HG02973 (cell line): ENCODE measurements around the gene NAPG.
"Not testable (repeated sequence)": the region's sequence is repeated elsewhere in the genome, so short reads cannot be mapped to it uniquely, and the experiment has no call there.

Experiments
- ATAC-seq: cut with Tn5 transposase; IDR thresholded peaks from one replicate; pipeline ENCODE4 v1.9.1; 2021; ENCODE audit warnings: moderate library complexity; ENCODE audit not compliant: unreplicated experiment

Gene NAPG

DNA sequence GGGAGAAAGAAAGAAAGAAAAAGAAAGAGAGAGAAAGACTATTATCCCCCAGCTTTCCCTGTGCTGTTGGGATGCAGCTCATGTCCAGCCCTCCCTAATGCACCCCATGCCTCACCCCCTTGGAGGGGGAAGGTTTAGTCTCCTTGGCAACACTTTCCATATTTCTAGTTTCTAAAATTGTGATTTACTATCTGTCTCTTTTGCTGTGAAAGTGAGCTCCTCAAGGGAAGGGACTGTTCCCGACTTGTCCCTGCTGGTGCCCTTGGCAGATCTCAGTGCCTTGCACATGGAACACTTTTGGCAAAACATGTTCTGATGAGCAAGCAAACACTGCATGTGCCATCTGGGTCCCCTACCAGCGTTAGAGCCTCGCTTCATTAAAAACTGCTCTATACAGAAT is 11.7 kb upstream of the NAPG start:
- no peak for ATAC-seq

DNA sequence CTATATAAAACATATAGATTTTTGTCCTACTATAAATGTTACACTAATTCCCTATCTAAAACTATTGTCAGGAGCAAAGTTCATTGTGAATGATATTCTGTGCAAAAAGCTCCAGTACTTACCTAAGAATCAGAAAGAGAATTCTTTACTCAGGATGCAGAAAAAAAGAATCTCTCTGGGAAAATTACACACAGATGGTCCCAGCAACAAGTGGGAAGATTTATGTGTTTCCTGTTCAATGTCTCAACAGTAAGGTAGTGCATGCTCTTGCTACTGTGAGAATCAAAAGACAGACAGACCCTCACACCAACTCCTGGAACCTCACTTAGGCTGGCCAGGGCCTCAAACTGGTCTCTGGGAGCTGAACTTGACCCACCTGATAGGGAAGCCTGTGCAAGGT is 11.2 kb upstream of the NAPG start:
- ATAC-seq: no peak

DNA sequence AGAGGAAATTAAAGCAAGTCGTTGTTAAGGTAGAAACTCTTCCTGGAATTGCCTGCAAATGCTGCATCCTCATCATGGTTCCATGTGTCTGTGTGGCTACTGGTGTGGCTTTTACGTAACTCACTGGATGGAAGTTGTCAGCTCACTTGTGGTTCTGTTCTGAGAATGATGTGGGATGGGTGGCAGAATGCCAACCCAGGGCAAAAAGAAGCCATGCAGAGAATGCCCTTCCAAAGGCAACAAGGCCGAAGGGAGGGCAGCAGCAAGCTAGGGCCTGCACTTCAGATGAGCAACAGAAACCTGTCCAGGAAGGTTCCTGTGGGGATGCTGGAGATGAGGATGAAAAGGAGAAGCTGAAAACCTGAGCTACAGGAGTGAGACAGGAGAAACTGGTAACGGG is 10.4 kb upstream of the NAPG start:
- no peak for ATAC-seq

DNA sequence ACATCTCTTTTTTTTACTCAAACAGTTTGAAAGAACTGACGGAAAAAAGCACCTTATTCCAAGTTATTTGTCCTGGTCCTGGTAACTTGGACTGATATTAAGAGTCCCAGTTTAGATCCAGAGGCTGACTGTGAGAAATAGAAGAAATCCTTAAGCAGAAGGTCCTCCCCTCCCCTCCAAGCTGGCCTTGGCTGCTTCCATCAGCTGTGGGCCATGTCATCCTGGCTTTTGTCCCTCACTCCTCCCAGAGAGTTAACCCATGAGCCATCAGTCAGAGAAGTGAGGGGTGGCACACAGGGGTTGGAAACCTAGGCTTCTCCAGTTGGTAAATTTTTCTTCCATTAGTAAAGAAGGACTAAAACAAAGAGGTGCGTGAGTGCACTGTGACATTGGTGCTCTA is 9.7 kb upstream of the NAPG start:
- ATAC-seq: no peak

DNA sequence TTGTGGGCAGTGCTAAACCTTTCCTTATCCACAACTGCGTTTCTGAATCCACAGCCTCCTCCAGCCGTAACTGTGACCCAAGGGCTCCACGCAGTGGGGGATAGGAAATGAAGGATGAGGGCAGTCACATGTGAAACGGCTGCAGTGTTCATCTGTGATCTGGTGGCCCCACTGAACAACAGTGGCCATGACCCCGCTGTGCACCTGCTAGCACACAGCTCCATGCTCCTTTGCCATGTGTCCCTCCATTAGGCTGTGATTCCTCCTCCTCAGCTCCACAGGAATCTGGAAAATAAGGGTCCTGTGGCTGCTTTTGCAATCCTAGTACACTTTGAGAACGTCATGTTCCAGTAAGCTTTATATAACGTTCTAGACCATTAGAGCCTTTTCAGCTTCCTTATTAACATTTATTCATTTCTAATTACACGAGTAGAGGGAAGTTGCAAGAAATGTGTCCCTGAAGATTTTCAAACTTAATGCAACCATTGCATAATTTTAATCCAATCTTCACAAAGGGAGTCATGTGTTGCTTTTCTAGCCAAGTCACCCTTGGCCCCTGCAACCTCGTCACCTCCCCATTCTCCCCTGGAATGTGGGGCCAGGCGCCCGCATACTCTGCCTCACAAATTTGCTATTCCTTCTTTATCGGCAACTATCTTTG is 7.1 kb upstream of the NAPG start:
- no peak for ATAC-seq

DNA sequence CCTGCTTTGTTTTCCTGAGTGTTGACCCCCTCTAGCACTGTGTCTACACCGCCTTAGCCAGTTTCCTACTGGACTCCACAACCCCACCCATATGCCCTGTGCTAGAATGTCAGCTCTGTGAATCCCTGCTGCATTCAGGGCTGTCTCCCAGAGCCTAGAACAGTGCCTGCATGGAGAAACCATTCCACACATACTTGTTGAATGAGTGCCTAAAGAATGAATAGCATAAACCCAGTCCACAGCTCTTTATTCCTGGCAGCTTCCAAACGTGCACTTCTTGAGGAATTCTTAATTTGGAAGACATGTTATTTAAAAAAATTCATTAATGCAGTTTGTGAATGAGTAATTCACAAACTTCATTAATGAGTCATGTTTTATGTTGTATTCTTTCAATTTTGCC is 6.5 kb upstream of the NAPG start:
- ATAC-seq: no peak

DNA sequence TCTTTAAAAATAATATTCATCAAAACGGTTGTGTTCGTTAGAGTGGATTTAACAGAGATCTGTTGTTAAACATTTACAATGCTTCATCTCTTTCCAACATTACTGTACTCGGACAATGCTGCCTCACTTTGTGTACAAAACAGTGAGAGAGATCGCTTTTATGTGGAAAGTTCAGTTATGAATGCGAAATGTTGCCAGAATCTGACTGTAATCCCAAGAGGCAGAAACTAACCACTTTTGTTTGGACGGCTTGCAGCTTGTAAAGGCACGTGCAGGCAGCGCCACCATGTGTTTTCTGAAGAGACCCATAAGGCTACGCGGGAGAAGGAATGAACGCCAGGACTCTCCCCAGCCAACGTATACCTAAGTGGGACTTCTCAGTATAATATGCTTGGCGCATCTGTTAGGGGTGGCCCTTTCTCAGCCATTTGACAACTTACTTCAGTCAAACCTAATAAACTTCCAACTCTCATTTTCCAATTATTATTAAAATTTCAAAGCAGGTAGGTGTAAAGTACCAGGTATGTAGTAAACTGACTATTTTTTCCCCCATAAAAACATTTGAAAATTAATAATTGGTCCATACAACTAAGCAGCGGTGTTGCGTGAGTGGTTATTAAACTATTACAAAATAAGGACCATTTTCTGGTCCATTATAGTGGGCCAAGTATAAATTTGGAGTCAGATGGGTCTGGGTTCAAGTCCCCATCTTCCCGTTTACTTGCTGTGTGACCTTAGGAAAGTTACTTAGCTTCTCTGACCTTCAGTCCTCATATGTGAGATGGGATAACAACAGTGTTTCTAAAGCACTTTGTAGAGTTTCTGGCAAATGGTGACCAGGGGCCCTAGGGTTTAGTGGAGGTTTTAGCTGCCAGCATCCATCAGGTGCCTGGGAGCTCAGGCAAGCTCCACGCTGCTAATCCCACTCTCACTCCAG is 5.6 kb upstream of the NAPG start:
- ATAC-seq: peak; percentile 70

DNA sequence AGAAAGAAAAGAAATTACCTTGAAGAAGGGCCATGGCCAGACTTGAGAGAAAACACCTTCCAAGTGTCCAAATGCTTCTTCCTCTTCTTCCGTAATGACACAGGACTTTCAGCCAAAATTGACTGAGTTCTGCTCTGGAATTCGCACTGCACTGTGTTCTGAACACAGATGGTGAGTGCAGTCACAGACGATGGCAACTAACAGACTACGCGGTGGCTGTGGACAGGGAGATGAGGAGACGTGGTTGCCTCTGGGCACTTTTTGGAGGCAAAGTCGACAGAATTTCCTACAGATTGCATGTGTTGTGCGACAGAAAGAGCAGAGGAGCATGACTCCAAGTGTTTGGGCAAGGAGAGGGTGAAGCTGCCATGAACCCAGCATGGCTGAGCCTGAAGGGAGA is 4.3 kb upstream of the NAPG start:
- ATAC-seq: no peak

DNA sequence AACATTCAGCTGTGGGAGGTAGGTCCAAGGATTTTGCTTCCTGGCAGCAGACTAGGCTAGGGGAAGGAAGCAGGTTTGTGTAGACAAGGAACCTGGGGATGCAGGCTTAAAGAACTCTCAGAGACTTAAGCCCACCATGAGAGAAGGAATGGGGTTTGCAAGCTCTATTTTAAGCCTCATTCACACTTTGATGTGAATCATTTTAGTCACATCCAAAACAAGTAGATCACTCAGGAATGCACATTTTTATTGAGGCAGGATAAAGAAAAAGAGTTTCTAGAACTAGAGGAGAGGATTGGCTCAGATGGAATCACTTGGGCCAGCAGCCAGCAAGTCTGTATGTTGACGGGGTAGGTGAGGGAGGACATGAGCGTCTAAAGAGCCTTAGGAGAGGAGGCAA is 3.3 kb upstream of the NAPG start:
- ATAC-seq: no peak

DNA sequence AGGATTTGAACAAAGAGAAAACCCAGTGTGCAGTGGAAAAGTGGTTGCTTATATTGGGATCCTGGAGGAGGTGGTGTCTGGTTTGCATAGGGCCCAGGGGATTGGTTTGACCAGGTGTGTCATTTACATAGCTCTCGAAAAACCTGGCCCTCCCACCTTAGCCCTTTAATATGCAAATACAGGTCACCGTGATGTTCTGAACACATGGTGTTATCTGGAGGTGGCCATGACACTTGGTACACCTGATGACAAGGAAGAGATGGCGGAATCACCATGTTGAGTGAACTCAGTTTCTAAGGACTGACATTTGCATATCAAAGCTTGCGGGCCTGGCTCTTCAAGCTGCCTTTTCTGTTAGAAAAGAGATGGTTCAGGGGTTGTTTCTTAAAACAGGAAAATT is 2.3 kb upstream of the NAPG start:
- ATAC-seq: no peak

DNA sequence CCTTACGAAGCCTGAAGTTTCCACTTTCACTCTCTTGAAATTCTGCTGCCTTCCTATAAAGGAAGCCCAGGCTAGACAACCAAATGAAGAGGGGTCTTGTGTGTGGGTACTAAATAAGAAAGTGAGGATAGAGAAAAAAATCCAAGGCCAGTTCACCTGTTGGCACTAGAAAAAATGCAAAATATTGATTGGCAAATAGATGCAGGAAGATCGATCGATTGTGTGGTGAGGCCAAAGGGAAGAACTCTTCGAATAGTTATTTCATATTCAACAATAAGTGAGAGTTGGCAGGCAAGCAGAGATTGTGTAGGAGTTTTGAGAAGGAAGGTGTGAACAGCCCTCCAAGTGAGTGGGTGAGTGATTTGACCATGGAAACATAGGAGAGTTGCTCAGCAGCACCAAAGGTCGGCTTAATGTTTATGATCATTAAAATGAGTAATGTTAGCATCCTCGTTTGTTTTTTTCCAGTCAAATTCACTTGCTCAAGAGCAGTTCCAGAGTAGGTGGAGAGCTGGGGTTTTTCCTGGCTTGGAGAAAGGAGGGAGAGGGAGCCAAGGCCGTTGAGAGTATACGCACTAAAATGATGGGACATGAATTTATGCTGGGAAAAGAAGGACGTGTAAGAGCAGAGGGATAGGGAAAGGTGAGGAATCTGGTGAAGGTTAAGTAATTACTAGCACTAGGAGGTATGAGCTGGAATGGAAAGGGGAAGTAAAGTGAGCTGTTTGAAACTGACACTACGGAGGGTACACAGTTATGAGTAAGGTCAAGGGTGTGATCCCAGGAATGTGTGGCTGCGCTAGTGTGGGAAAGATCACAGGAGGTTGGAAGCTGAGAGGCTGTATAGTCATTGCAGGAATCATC is 1.1 kb upstream of the NAPG start:
- ATAC-seq: no peak

DNA sequence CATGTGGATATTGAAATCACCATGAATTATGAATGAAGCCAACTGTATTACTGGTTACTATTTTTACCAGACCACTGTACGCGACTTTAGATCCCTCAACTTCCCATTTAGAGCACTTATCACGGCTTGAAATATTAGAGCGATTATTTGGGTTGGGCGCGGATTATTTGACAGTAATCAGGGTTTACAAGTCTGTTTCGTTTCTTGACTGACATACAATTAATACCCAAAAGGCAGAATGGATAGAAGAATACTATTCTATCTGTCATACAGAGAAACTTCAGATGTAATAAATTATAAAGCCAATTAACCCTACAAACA is 496 bp upstream of the NAPG start:
- ATAC-seq: no peak

DNA sequence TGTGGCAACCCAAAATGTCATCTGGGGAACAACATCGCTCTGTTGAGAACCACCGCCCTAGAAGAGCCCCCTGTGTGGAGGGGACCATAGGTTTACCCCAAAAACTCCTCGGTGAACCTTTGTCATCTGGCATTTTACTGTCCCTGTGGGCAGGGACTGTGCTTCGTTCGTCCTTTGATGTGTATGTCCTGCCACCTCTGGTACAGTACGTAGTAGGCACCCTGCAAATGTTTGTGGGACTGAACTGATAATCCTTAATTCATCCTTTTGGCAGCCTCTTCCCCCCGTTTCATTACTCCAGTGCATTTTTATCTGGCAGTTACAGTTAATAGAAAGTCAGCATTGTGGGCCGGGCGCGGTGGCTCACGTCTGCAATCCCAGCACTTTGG is 728 bp downstream of the NAPG start:
- ATAC-seq: no peak

DNA sequence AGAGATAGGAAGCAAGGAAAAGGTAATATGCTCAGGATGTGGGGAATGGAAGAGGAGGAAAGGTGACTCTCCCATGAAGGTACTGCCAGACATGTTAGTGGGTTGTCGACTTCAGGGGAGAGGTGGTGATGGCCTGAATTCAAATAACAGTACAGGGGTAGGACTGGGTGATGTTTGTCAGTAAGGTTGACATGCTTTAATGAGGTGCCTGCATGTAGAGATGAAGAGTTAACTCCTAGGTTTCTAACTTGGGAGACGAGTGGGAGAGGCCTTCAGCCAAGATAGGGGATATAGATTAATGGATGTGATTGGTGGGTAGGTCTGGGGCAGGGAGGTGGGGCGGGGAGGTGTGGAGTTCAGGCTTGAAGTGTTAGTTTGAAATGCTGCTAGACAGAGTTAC is 2.6 kb downstream of the NAPG start:
- ATAC-seq: no peak

DNA sequence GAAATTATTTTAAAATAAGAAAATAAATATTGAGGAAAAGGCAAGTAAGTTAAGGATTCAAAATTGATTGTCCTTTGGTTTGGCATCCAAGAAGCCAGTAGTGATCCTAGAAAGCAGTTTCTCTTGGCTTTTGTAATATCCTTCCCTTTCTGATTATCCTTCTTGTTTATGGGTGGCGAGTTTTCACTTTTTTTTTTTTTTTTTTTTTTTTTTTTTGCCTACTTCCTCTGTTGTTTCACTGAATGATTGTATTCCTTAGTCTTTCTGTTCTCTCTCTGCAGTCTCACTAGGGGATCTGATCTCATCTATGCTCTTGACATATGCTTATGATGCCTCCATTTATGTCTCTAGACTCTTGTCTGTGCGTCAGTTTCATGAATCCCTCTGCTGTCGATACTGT is 4.2 kb downstream of the NAPG start:
- ATAC-seq: no peak

DNA sequence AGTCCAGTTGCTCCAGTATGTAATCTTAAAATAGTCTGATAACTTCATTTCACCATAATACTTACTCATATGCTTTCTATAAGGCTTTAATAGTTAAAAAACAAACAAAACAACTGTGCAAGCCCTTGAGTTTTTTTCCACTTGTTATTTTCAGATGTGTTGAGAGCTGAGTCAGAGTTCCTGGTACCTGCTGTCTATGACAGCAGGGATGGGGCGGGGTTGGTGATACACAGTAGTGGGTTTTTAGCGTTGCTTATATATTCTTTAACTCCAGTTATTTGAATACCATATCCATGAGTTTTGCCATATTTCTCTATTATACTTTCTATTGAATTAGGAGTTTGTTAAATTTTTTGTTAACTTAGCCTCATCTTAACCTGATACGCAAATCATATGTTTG is 5.0 kb downstream of the NAPG start:
- no peak for ATAC-seq

DNA sequence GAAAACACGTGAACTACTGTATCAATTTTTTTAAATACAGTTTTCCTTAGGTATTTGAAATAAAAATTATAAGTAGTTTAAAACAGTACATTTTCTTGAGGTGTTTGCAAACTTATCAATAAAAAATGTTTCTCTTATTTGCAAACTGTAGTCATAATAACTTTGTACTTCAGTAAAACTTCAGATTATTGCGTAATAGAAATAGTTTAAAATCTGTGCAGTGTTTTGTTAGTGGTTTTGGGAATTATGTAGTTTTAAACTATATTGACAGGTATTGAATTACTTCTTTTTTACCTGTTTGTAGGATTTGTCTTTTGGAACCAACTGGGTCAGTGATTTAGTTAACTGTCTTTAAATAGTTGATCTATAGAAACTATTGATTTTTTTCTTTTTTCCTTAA is 7.3 kb downstream of the NAPG start:
- no peak for ATAC-seq

DNA sequence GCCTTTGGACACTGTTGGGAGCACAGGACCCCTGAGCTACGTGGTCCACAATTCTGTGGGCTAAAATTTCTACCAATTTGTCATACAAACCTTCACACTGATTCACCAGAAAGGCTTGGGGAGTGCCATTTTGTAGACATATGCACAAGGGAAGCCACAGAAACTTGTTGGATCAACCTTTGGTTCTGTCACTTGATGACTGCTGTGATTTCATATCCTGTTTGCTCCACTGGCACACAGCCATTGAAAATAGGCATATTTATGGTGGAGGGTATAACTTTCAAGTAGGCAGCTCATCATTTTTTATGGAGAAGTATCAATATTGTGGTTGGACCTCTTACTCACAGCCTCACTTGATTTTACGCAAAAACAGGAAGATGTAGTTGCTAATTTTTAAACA is 10.5 kb downstream of the NAPG start:
- ATAC-seq: no peak

DNA sequence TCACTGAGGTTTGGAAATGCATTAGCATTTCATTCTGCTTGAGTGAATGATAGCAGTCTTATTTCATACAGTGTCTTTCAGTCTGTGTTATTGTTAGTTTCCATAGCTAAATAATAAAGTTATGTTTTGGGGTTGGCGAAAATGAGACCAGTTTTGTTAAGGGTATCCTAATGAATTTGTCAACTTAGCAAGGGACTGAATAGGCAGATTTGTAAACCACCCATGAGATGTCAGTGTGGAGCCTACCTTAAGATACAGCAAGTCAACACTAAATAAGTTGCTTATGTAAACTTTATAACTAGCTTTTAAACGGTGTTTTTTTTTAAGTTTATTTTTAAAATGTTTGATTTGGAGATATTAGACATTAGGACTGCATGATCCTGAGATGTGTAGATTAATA is 11.9 kb downstream of the NAPG start:
- ATAC-seq: no peak

DNA sequence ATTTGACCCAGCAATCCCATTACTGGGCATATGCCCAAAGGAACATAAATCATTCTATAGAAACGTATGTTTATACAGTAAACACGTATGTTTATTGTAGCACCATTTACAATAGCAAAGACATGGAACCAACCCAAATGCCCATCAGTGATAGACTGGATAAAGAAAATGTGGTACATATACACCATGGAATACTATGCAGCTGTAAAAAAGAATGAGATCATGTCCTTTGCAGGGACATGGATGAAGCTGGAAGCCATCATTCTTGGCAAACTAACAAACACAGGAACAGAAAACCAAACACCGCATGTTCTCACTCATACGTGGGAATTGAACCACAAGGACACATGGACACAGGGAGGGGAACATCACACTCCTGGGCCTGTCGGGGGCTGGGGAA is 13.3 kb downstream of the NAPG start:
- not testable (repeated sequence) for ATAC-seq

DNA sequence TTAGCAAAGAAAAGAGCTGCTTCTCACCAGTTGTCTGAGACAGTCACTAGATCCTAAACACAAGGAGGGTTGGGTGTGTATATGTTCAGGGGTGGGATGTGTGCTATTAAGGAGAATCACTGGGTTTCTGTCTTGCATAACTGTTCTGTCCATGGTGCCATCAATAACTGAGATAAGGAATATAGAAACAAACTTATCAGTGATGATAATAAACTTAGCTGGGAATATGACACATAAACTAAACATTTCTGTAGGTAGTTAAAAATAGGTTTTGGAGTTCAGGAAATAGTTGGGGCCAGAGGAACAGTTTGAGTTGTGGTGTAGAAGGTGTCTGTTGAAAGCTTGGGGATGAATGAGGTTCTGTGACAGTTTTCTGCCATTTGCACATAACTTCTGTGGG is 17.4 kb downstream of the NAPG start:
- no peak for ATAC-seq
